ENCODE data around the gene LRRC8C.

Gene LRRC8C

GRCh38 chr1:89640440-89640839 is 7.5 kb downstream of the LRRC8C start:
- no peak overlapping the region for H3K27ac ChIP-seq (ENCODE audit: low read depth, low read length)
- H3K4me1 ChIP-seq (ENCODE audit: insufficient read depth, low read length), result no peaks in the 10 kb centered on the region
- H3K9me3 ChIP-seq (ENCODE audit: low read length), result no peaks in the 10 kb centered on the region
- H3K4me3 ChIP-seq (ENCODE audit: low read depth in 1 of 2, low read length in 2 of 2), result no peak overlapping the region
- no peak overlapping the region for H3K9ac ChIP-seq (ENCODE audit: low read length)
- no peaks in the 10 kb centered on the region for H3K36me3 ChIP-seq (ENCODE audit: insufficient read depth, low read length)
- H3K27me3 ChIP-seq (ENCODE audit: control insufficient read depth in 1 of 2, insufficient read depth in 2 of 2, low read length in 2 of 2), result no peaks in the 10 kb centered on the region

GRCh38 chr1:89641781-89642180 is 8.9 kb downstream of the LRRC8C start:
- H3K36me3 ChIP-seq (ENCODE audit: insufficient read depth, low read length), result no peaks in the 10 kb centered on the region
- H3K4me1 ChIP-seq (ENCODE audit: insufficient read depth, low read length), result no peaks in the 10 kb centered on the region
- no peak overlapping the region for H3K9ac ChIP-seq (ENCODE audit: low read length)
- no peaks in the 10 kb centered on the region for H3K9me3 ChIP-seq (ENCODE audit: low read length)
- H3K27me3 ChIP-seq (ENCODE audit: control insufficient read depth in 1 of 2, insufficient read depth in 2 of 2, low read length in 2 of 2), result no peaks in the 10 kb centered on the region
- H3K27ac ChIP-seq (ENCODE audit: low read depth, low read length), result no peak overlapping the region
- no peak overlapping the region for H3K4me3 ChIP-seq (ENCODE audit: low read depth in 1 of 2, low read length in 2 of 2)

- no peaks in the 10 kb centered on the region for H3K36me3 ChIP-seq (ENCODE audit: insufficient read depth, low read length)
- H3K4me1 ChIP-seq (ENCODE audit: insufficient read depth, low read length), result no peaks in the 10 kb centered on the region
- no peaks in the 10 kb centered on the region for H3K9me3 ChIP-seq (ENCODE audit: low read length)
- no peak overlapping the region for H3K4me3 ChIP-seq (ENCODE audit: low read depth in 1 of 2, low read length in 2 of 2)
- H3K27me3 ChIP-seq (ENCODE audit: control insufficient read depth in 1 of 2, insufficient read depth in 2 of 2, low read length in 2 of 2), result no peaks in the 10 kb centered on the region
- no peak overlapping the region for H3K27ac ChIP-seq (ENCODE audit: low read depth, low read length)
- no peak overlapping the region for H3K9ac ChIP-seq (ENCODE audit: low read length)
Measured at GRCh38 chr1:89643577-89643976, 10.7 kb downstream of the LRRC8C start.

- Histone ChIP-seq H3K4me3 (ENCODE audit: low read depth in 1 of 2, low read length in 2 of 2) (no peak overlapping the region), H3K36me3 (ENCODE audit: insufficient read depth, low read length) (no peaks in the 10 kb centered on the region), H3K27ac (ENCODE audit: low read depth, low read length) (no peak overlapping the region)
Measured at GRCh38 chr1:89644119-89644814, 11.3 kb downstream of the LRRC8C start.

GRCh38 chr1:89646259-89646658 is 13.3 kb downstream of the LRRC8C start:
- H3K4me1 ChIP-seq (ENCODE audit: insufficient read depth, low read length), result no peaks in the 10 kb centered on the region
- H3K27me3 ChIP-seq (ENCODE audit: control insufficient read depth in 1 of 2, insufficient read depth in 2 of 2, low read length in 2 of 2), result no peaks in the 10 kb centered on the region
- H3K9ac ChIP-seq (ENCODE audit: low read length), result no peak overlapping the region
- no peak overlapping the region for H3K27ac ChIP-seq (ENCODE audit: low read depth, low read length)
- H3K36me3 ChIP-seq (ENCODE audit: insufficient read depth, low read length), result no peaks in the 10 kb centered on the region
- no peak overlapping the region for H3K4me3 ChIP-seq (ENCODE audit: low read depth in 1 of 2, low read length in 2 of 2)
- H3K9me3 ChIP-seq (ENCODE audit: low read length), result no peaks in the 10 kb centered on the region

More at GRCh38 chr1:89644119-89644814, 11.3 kb downstream of the LRRC8C start:
- Histone ChIP-seq H3K27me3 (ENCODE audit: control insufficient read depth in 1 of 2, insufficient read depth in 2 of 2, low read length in 2 of 2) (no peaks in the 10 kb centered on the region), H3K4me1 (ENCODE audit: insufficient read depth, low read length) (no peaks in the 10 kb centered on the region), H3K9me3 (ENCODE audit: low read length) (no peaks in the 10 kb centered on the region), H3K9ac (ENCODE audit: low read length) (no peak overlapping the region)

- Histone ChIP-seq H3K36me3 (ENCODE audit: insufficient read depth, low read length) (no peaks in the 10 kb centered on the region), H3K9ac (ENCODE audit: low read length) (no peak overlapping the region), H3K4me1 (ENCODE audit: insufficient read depth, low read length) (no peaks in the 10 kb centered on the region), H3K4me3 (ENCODE audit: low read depth in 1 of 2, low read length in 2 of 2) (no peak overlapping the region), H3K9me3 (ENCODE audit: low read length) (no peaks in the 10 kb centered on the region), H3K27ac (ENCODE audit: low read depth, low read length) (no peak overlapping the region), H3K27me3 (ENCODE audit: control insufficient read depth in 1 of 2, insufficient read depth in 2 of 2, low read length in 2 of 2) (no peaks in the 10 kb centered on the region)
Measured at GRCh38 chr1:89649783-89650182, 16.9 kb downstream of the LRRC8C start.

- no peaks in the 10 kb centered on the region for H3K9me3 ChIP-seq (ENCODE audit: low read length)
- H3K9ac ChIP-seq (ENCODE audit: low read length), result no peak overlapping the region
- H3K27me3 ChIP-seq (ENCODE audit: control insufficient read depth in 1 of 2, insufficient read depth in 2 of 2, low read length in 2 of 2), result no peaks in the 10 kb centered on the region
- H3K4me3 ChIP-seq (ENCODE audit: low read depth in 1 of 2, low read length in 2 of 2), result no peak overlapping the region
- H3K27ac ChIP-seq (ENCODE audit: low read depth, low read length), result no peak overlapping the region
- H3K4me1 ChIP-seq (ENCODE audit: insufficient read depth, low read length), result no peaks in the 10 kb centered on the region
- H3K36me3 ChIP-seq (ENCODE audit: insufficient read depth, low read length), result no peaks in the 10 kb centered on the region
Measured at GRCh38 chr1:89652373-89652772, 19.5 kb downstream of the LRRC8C start.

- Histone ChIP-seq H3K9me3 (ENCODE audit: low read length) (no peaks in the 10 kb centered on the region), H3K36me3 (ENCODE audit: insufficient read depth, low read length) (no peaks in the 10 kb centered on the region), H3K4me1 (ENCODE audit: insufficient read depth, low read length) (no peaks in the 10 kb centered on the region), H3K9ac (ENCODE audit: low read length) (no peak overlapping the region), H3K4me3 (ENCODE audit: low read depth in 1 of 2, low read length in 2 of 2) (no peak overlapping the region), H3K27ac (ENCODE audit: low read depth, low read length) (no peak overlapping the region), H3K27me3 (ENCODE audit: control insufficient read depth in 1 of 2, insufficient read depth in 2 of 2, low read length in 2 of 2) (no peaks in the 10 kb centered on the region)
Measured at GRCh38 chr1:89657886-89658285, 25.0 kb downstream of the LRRC8C start.

GRCh38 chr1:89659322-89660081 is 26.6 kb downstream of the LRRC8C start:
- Histone ChIP-seq H3K9me3 (ENCODE audit: low read length) (no peaks in the 10 kb centered on the region), H3K27ac (ENCODE audit: low read depth, low read length) (no peak overlapping the region), H3K27me3 (ENCODE audit: control insufficient read depth in 1 of 2, insufficient read depth in 2 of 2, low read length in 2 of 2) (no peaks in the 10 kb centered on the region), H3K4me1 (ENCODE audit: insufficient read depth, low read length) (no peaks in the 10 kb centered on the region), H3K36me3 (ENCODE audit: insufficient read depth, low read length) (no peaks in the 10 kb centered on the region), H3K4me3 (ENCODE audit: low read depth in 1 of 2, low read length in 2 of 2) (no peak overlapping the region), H3K9ac (ENCODE audit: low read length) (no peak overlapping the region)

GRCh38 chr1:89660224-89661061 is 27.5 kb downstream of the LRRC8C start:
- Histone ChIP-seq H3K9me3 (ENCODE audit: low read length) (no peaks in the 10 kb centered on the region), H3K4me3 (ENCODE audit: low read depth in 1 of 2, low read length in 2 of 2) (no peak overlapping the region), H3K27me3 (ENCODE audit: control insufficient read depth in 1 of 2, insufficient read depth in 2 of 2, low read length in 2 of 2) (no peaks in the 10 kb centered on the region), H3K36me3 (ENCODE audit: insufficient read depth, low read length) (no peaks in the 10 kb centered on the region), H3K27ac (ENCODE audit: low read depth, low read length) (no peak overlapping the region), H3K9ac (ENCODE audit: low read length) (no peak overlapping the region), H3K4me1 (ENCODE audit: insufficient read depth, low read length) (no peaks in the 10 kb centered on the region)

- Histone ChIP-seq H3K9ac (ENCODE audit: low read length) (no peak overlapping the region), H3K9me3 (ENCODE audit: low read length) (no peaks in the 10 kb centered on the region), H3K27me3 (ENCODE audit: control insufficient read depth in 1 of 2, insufficient read depth in 2 of 2, low read length in 2 of 2) (no peaks in the 10 kb centered on the region), H3K36me3 (ENCODE audit: insufficient read depth, low read length) (no peaks in the 10 kb centered on the region), H3K27ac (ENCODE audit: low read depth, low read length) (no peak overlapping the region), H3K4me1 (ENCODE audit: insufficient read depth, low read length) (no peaks in the 10 kb centered on the region), H3K4me3 (ENCODE audit: low read depth in 1 of 2, low read length in 2 of 2) (no peak overlapping the region)
Measured at GRCh38 chr1:89665941-89666340, 33.0 kb downstream of the LRRC8C start.
